ENCODE data around the gene HEXIM1.

Gene HEXIM1

DNA sequence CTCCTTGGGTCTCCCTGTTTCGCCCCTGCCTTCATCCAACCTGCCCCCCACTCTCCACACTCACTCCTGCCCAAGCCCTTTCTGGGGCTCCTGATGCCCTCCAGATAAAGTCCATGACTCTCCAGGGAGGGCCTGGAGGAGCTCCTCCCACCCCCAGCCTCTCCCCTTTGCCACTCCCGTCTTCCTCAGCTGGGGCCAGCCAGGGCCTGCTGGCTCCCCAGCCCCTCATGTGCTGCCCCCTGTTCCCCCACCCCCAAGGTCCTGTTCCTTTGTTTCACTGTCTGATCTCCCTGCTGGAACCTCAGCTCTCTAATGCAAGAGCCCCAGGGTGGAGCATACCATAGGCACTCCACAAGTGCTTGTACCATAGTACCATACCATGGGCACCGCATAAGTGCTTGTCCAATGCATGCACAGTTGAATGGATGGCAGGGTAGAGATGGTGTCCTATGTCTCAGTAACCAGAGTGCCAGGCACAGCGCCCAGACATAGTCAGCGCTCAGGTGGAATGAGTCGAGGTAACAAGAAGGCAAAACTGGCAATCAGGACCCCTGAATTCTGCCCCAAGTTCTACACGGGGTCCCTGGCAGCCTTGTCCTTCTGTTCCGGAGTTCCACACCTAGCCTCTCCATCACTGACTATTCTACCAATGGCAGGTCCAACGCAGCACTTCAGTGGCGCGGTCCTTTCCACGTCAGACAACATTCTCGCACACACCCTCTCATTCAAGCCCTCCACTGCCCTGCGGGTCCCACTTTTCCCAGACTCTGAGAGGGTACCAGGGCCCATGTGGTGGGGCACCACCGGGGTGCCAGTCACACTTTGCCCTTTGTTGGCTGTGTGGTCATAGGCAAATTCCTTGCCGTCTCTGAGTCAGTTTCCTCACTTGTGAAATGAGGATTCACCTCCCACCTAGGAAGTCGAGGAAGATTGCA lies 17.3 kb upstream of the HEXIM1 start:
- no peak for DNase-seq

- no peak for DNase-seq
Observed at GRCh38 chr17:45131616-45132319, 16.5 kb upstream of the HEXIM1 start.

- DNase-seq: no peak
Observed at GRCh38 chr17:45132320-45132571, 16.0 kb upstream of the HEXIM1 start, which contains the start of gene PLCD3. Gene PLCD3 (minus strand): TSS chr17:45132515. CDS start chr17:45132410, 105 bp downstream.

DNA sequence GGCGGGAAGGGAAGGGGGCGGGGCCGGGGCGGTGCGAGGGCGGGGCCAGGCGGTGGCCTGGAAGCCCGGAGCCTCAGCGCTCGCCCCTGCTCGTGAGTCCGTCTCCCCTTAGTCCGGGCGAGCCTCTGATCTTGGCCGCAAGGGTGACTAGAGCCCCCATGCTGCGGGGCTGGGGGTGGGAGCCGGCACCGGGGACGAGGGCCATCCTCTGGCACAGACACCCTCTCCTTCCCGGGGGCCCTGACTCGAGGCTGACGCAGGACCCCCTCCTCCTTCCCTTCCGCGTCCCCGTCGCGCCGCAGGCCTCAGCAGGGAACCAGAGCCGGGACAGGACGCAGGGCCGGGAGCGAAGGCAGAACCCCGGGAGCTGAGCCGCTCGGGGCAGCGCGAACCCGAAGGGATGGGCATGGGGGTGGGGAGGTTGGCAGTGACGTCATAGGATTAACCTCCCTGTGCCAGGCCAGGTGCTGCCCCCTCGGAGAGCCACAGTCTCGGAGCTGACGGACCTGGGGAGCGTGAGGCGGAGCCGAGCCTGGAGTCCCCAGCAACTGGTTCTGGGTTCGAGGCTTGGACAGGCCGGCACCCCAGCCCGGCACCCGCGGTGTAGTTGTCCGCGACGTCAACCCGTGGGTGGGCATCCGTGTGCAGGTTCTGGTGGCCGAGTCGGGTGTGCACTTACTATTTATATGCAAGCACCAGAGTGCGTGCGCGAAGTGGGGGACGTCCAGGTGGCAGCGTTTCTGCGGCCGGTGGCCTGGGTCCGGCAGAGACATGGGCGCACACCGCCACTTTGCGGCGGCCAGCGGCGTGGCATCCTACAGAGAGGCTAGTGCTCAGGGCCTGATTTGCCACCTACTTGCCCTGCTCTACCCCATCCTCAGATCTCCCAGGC lies 15.5 kb upstream of the HEXIM1 start:
- DNase-seq: peak; percentile 21

- DNase-seq: peak; percentile 91
Observed at GRCh38 chr17:45135192-45135977, 12.9 kb upstream of the HEXIM1 start, which contains the start of gene ACBD4. Gene ACBD4 (plus strand): TSS chr17:45135687. CDS start chr17:45136145, 458 bp downstream.

DNA sequence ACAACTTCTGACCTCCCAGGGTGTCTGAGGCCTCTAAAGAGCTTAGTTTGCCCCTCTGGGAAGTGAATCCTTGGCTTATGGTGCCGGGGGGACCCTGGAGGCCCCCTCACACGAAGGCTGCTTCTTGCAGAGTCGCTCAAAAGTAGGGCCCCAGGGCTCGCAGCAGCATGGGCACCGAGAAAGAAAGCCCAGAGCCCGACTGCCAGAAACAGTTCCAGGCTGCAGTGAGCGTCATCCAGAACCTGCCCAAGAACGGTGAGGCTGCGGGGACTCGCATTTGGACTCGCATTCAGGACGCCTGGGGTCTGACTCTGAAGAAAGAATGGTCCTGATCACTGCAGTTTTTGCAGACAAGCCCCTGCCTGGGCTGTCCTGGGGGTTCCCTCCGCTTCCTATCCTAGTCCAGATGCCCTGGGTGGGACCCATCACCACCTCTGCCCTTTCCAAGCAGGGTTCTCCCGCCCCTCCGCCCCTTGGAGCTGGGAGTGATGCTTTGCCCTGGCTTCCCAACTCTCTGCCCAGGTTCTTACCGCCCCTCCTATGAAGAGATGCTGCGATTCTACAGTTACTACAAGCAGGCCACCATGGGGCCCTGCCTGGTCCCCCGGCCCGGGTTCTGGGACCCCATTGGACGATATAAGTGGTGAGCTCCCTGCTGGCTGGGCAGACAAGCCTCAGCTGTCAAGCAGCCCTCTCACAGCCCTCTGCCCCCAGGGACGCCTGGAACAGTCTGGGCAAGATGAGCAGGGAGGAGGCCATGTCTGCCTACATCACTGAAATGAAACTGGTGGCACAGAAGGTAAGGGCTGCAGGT lies 12.1 kb upstream of the HEXIM1 start:
- no peak for DNase-seq

DNA sequence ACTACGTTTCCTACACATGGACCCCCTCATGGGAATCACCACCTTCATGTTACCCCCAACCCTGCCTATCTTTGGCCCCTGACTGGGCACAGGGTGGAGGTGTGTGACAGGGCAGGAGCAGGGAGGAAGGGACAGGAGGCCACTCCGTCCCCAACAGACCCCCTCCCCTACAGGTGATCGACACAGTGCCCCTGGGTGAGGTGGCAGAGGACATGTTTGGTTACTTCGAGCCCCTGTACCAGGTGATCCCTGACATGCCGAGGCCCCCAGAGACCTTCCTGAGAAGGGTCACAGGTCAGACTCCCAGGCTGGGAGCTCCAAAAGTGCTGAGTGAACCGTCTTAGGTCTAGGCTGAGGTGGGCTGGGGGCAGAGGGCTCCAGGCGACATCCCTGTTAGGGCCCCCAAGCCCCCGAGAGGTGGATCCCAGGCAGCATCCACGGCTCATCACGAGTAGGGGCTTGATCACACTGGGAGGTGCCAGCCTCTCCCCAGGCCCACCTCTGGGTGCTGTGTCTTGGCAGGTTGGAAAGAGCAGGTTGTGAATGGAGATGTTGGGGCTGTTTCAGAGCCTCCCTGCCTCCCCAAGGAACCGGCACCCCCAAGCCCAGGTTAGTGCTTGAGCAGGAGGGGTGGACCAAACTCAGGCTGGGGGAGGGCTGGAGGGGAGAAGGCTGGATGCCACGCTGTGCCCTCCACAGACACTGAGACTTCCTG lies 11.3 kb upstream of the HEXIM1 start:
- DNase-seq: no peak

GRCh38 chr17:45137561-45138305 lies 10.5 kb upstream of the HEXIM1 start:
- no peak for DNase-seq

GRCh38 chr17:45138911-45139532 lies 9.3 kb upstream of the HEXIM1 start:
- no peak for DNase-seq

GRCh38 chr17:45139533-45139920 lies 8.7 kb upstream of the HEXIM1 start:
- no peak for DNase-seq

DNA sequence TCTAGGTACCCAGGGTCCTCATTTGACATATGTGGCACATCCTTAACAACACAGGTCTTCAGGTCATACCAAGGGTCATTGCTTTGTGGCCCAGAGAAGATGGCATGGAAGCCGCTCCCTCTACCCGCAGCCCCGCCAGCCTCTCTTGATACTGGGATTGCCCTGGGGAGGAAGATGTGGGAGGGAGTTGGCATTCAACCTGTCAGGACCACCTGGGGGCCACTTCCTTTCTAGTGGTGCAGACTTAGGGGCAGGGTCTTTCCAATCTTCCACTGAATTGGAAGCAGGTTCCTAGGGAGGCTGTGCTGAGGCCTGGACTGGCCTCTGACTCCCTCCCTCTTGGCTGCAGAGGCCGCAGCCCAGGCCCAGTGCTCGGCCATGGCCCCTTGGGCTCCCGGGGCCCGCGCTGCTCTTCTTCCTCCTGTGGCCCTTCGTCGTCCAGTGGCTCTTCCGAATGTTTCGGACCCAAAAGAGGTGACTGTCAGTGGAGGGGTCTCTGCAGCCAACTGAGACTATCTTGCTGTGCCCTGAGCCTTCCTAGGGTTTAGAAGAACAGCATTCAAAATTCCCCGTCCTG lies 5.1 kb upstream of the HEXIM1 start:
- DNase-seq: no peak

DNA sequence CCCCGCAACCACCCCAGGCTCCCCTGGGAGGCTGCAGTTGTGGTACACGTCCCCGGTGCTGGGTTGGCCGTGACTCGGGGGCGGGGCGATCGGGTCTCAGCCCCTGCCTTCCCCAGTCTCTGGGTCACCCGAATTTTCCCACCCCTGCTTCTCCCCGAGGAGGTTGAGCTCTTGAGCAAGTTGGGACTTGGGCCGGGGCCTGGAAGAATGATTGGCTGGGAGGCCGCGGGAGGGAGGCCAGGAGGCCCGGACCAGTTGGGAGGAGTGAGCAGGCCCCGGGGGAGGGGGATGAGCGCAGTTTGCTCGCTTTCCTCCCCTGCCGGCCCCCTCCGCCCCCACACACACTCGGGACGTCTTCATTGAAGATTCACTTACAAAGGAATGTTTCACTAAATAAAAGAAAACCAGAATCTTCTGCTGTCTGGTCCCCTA lies 4.5 kb upstream of the HEXIM1 start:
- DNase-seq: no peak

DNA sequence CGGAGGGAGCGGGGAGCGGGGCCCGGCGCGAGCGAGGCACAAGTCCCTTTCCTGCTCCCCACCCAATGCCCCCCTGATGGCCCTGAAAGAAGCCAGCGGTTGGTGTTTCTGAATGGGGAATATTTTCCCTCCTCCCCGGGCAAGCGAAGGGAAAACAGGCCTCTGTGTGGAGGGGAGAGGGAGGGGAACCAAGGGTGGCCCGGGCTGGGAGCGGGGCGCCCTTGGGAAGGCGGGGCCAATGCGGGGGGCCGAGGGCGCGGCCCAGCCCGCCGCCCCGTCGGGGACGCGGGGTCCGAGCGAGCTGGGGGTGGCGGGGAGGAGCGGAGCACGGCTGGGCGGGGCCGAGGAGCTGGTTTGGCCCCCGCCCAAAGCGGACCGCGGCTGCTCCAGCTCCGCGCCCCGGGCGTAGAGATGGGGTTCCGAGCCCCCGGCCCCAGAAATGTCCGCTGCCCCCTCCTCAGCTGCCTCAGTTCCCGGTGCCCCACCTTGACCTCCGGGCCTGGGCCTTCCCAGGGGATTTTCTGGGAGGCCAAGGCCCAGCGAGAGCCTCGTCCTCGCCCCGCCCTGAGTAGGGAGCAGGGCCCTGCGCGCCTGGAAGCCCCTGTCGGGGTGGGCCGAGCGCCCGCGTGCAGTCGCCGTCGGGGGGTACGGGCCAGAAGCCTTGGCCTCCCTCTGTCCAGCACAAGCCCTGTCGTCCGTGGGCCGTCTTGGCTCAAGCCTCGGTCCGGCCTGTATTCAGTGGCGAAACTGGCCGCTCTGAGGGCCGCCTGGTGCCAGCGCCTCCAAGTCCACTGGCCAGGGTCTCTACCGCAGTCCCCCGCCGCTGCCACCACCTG lies 3.9 kb upstream of the HEXIM1 start:
- no peak for DNase-seq

- no peak for DNase-seq
Observed at GRCh38 chr17:45145035-45145389, 3.3 kb upstream of the HEXIM1 start.

DNA sequence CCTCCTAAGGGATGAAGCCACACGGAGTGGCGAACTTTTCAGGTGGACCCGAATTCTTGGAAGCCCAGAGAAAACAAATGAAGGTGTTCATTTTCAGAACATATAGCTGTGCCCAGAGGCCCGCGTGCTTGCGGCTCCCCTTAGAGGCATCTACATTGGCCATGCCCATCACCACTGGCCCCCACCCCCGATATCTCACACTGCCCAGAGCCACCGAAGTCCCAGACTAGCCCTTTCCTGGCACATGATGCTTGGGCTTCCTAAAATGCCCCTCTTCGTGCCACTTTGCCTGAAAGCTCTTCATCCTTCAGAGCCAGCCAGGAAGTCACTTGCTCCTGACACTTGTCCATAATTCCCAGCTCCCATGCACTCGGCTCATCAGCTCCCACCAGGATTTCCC lies 2.1 kb upstream of the HEXIM1 start:
- no peak for DNase-seq

DNA sequence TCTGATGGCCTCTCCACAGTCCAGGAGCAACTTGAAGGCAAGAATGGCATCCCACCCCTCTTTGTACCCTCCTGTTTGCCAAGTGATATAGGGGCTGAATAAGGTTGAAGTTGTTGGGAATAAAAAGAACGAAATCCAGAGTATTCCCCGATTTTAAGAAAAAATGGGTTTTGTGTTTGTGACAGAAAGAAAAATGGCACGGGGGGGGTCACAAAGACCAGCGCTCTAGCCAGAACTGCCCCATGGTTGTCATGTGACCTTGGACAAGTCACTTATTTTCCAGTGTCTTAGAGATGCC lies 1.7 kb upstream of the HEXIM1 start:
- no peak for DNase-seq

GRCh38 chr17:45146890-45147580 lies 1.2 kb upstream of the HEXIM1 start:
- peak; percentile 60 for DNase-seq

Measured in NCI-H446 treated with DMSO at 0.1 percent for 48 hours (cell line).